Natural killer cell treated with Interleukin-12 subunit alpha and Interleukin-12 subunit beta and Interleukin-15 and Interleukin-18, amount 100 ng/mL, for 72 hours (primary cell): ENCODE results near the gene POMGNT2. TPM values are rescaled to one million over a fixed set of nuclear protein-coding genes. Genes with fewer than 3 reads are reported as not detected.

Experiments
- ATAC-seq, 2 donors: fragments of 150-1000 bp; cut with Tn5 transposase in 1 of 2; sonication (Bioruptor Pico), chemical (Tn5 transposase) in 1 of 2; 2 replicates each; pipeline ENCODE4 v1.10.0; 2021
- DNase-seq: peaks from one replicate; pipeline ENCODE4 v3.0.0; 2022; ENCODE audit warnings: low spot score
- H3K27ac Mint-ChIP-seq, 2 donors: 1 replicate in 1 of 2; 2 replicates in 1 of 2; pipeline ENCODE4 v1.8.0; 2022; ENCODE audit warnings: mixed read lengths in 2 of 2, mild to moderate bottlenecking in 1 of 2, moderate library complexity in 1 of 2
- H3K27me3 Mint-ChIP-seq, 2 donors: 1 replicate in 1 of 2; 2 replicates in 1 of 2; pipeline ENCODE4 v1.8.0; 2022; ENCODE audit warnings: mixed read lengths in 2 of 2
- H3K36me3 Mint-ChIP-seq: one replicate; pipeline ENCODE4 v1.8.0; 2022; ENCODE audit warnings: mixed read lengths
- H3K4me1 Mint-ChIP-seq, 2 donors: 1 replicate in 1 of 2; 2 replicates in 1 of 2; pipeline ENCODE4 v1.8.0; 2022; ENCODE audit warnings: low read depth in 2 of 2, mixed read lengths in 2 of 2, mild to moderate bottlenecking in 1 of 2
- H3K4me3 Mint-ChIP-seq: one replicate; pipeline ENCODE4 v1.8.0; 2022; ENCODE audit warnings: mixed read lengths
- H3K9me3 Mint-ChIP-seq: 2 replicates; pipeline ENCODE4 v1.8.0; 2022; ENCODE audit warnings: mixed read lengths
- total RNA-seq, 2 donors: library from RNA; stranded (reverse); gene quantifications; one replicate each; pipeline ENCODE4 v1.2.3, GENCODE V29; 2022

Gene POMGNT2
- total RNA-seq, result 1 to 10 TPM; 6.2 to 7.4 TPM

- Mint-ChIP-seq H3K4me1 (peaks cover 9 to 12% of the 10 kb centered on the region in 2 donors), H3K27ac (no peak within 1 kb of the TSS), H3K9me3 (no peaks in the 10 kb centered on the region), H3K36me3 (no peaks in the 10 kb centered on the region), H3K27me3 (peaks cover 0 to 2% of the 10 kb centered on the region in 2 donors), H3K4me3 (peak within 1 kb of the TSS; percentile 66)
- DNase-seq (peak; percentile 88), ATAC-seq (peak; percentile 96)
These were observed at the start of gene POMGNT2 for GRCh38 chr3:43105596-43106292. TSS of gene POMGNT2 (minus strand) at chr3:43106079. CDS start at chr3:43081431, 24,648 bp downstream.

GRCh38 chr3:43154980-43155379 is 49.1 kb upstream of the POMGNT2 start:
- peak overlapping the region in 1 of 2 donors; percentile 12 for H3K27ac Mint-ChIP-seq
- H3K27me3 Mint-ChIP-seq, result peaks cover 7 to 18% of the 10 kb centered on the region in 2 donors
- H3K36me3 Mint-ChIP-seq, result no peaks in the 10 kb centered on the region
- no peak for DNase-seq
- no peaks in the 10 kb centered on the region for H3K9me3 Mint-ChIP-seq
- H3K4me1 Mint-ChIP-seq, result peaks cover 0 to 4% of the 10 kb centered on the region in 2 donors
- ATAC-seq, result no peak
- H3K4me3 Mint-ChIP-seq, result no peak overlapping the region

GRCh38 chr3:43153216-43154083 is 47.6 kb upstream of the POMGNT2 start:
- Mint-ChIP-seq H3K27me3 (peaks cover 14 to 23% of the 10 kb centered on the region in 2 donors), H3K4me3 (no peak overlapping the region), H3K4me1 (peaks cover 0 to 4% of the 10 kb centered on the region in 2 donors), H3K36me3 (peaks cover 6% of the 10 kb centered on the region), H3K9me3 (no peaks in the 10 kb centered on the region), H3K27ac (no peak overlapping the region)
- no peak for DNase-seq
- no peak for ATAC-seq

GRCh38 chr3:43152649-43153048 is 46.8 kb upstream of the POMGNT2 start:
- no peak for DNase-seq
- peaks cover 6% of the 10 kb centered on the region for H3K36me3 Mint-ChIP-seq
- peaks cover 0 to 4% of the 10 kb centered on the region in 2 donors for H3K4me1 Mint-ChIP-seq
- H3K27ac Mint-ChIP-seq, result no peak overlapping the region
- no peaks in the 10 kb centered on the region for H3K9me3 Mint-ChIP-seq
- ATAC-seq, result no peak
- H3K4me3 Mint-ChIP-seq, result no peak overlapping the region
- H3K27me3 Mint-ChIP-seq, result peaks cover 14 to 23% of the 10 kb centered on the region in 2 donors

DNA sequence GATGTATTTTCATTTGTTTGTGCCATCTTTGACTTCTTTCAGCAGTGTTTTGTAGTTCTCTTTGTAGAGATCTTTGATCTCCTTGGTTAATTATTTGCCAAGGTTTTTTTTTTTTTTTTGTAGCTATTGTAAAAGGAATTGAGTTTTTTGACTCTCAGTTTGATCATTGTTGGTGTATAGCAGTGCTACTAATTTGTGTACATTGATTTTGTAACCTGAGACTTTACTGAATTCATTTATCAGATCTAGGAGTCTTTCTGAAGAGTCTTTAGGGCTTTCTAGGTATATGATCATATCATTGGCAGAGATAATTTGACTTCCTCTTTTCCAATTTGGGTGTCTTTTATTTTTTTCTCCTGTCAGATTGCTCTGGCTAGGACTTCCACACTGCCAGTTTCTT is 42.2 kb upstream of the POMGNT2 start:
- H3K27ac Mint-ChIP-seq, result no peak overlapping the region
- no peak overlapping the region for H3K4me3 Mint-ChIP-seq
- peaks cover 14 to 21% of the 10 kb centered on the region in 2 donors for H3K27me3 Mint-ChIP-seq
- no peaks in the 10 kb centered on the region for H3K9me3 Mint-ChIP-seq
- ATAC-seq (no peak), DNase-seq (no peak)
- peaks cover 6% of the 10 kb centered on the region for H3K36me3 Mint-ChIP-seq
- no peaks in the 10 kb centered on the region for H3K4me1 Mint-ChIP-seq

GRCh38 chr3:43146599-43146998 is 40.7 kb upstream of the POMGNT2 start:
- no peaks in the 10 kb centered on the region for H3K9me3 Mint-ChIP-seq
- no peak overlapping the region for H3K27ac Mint-ChIP-seq
- peaks cover 8 to 20% of the 10 kb centered on the region in 2 donors for H3K27me3 Mint-ChIP-seq
- H3K36me3 Mint-ChIP-seq, result peaks cover 6% of the 10 kb centered on the region
- H3K4me1 Mint-ChIP-seq, result peaks cover 5 to 8% of the 10 kb centered on the region in 2 donors
- DNase-seq, result no peak
- ATAC-seq, result no peak
- no peak overlapping the region for H3K4me3 Mint-ChIP-seq

DNA sequence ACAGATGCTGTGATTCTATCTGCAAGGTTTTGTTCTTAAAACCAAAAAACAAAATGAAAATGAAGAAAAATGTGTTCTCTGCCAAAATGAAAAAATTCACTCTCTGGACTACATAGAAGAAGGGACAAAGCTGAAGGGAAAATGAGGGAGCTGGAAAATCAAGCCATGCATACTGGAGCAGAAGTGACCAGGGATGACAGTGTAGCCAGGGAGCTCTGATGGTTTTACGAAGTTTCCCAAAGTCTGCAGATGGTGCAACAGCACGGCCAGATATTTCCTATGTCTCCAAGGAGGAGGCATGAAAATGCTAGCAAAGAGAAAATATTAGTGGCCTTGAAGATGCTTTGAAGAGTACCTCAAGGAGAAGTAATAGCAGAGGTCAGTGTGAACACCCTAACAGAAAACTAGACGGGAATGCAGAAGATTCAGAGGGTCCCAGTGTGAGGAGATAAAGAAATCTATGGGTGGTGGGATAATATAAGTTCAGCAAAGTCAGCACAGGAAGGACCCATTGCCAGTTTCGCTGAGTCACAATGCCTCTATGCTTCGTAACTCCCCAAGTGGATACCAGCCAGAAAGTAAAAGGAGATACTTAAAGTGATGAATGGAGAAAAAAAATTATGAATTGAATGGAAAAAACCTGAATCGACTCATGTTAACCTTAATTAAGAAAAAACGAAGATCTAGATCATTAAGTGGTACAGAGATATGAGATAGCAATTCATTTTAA is 39.0 kb upstream of the POMGNT2 start:
- no peak for ATAC-seq
- H3K27me3 Mint-ChIP-seq, result peaks cover 8 to 17% of the 10 kb centered on the region in 2 donors

GRCh38 chr3:43142472-43142871 is 36.6 kb upstream of the POMGNT2 start:
- Mint-ChIP-seq H3K27ac (no peak overlapping the region), H3K4me1 (peaks cover 5 to 8% of the 10 kb centered on the region in 2 donors), H3K36me3 (peaks cover 5% of the 10 kb centered on the region), H3K27me3 (peaks cover 0 to 11% of the 10 kb centered on the region in 2 donors), H3K9me3 (no peaks in the 10 kb centered on the region), H3K4me3 (no peak overlapping the region)
- no peak for ATAC-seq
- no peak for DNase-seq

More for the DNA sequence above, 39.0 kb upstream of the POMGNT2 start:
- Mint-ChIP-seq H3K4me3 (no peak overlapping the region), H3K4me1 (peaks cover 5 to 8% of the 10 kb centered on the region in 2 donors), H3K36me3 (peaks cover 6% of the 10 kb centered on the region), H3K27ac (no peak overlapping the region), H3K9me3 (no peaks in the 10 kb centered on the region)
- DNase-seq, result no peak

DNA sequence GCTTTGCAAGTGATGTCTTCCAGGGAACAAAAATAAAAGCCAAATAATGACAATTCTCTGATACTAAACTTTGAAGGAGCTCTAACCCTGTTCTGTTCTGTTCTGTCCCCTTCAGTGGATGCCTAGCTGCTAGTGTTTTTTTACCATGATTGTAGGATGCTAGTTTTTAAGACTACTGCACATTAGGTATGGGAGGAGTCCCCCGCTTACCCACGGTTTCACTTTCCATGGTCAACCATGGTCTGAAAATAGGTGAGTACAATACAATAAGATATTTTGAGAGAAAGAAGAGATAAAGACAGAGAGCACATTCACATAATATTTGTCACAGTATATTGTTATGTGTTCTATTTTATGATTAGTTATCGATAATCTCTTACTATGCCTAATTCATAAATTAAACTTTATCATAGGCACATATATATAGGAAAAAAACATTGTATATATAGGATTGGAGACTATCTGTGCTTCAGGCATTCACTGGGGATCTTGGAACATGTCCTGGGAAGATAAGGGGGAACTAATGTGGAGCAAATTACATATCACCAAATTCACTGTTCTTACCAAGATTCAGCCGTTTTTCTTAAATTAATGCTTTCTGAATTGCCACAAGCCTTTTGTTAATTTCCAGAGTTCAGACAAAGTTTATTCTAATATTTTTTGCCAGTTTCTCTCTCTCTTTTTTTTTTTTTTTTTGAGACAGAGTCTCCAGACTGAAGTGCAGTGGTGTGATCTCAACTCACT is 32.8 kb upstream of the POMGNT2 start:
- ATAC-seq, result no peak
- Mint-ChIP-seq H3K4me1 (peaks cover 5 to 8% of the 10 kb centered on the region in 2 donors), H3K36me3 (peaks cover 13% of the 10 kb centered on the region), H3K27me3 (peaks cover 0 to 6% of the 10 kb centered on the region in 2 donors), H3K27ac (no peak overlapping the region), H3K4me3 (no peak overlapping the region), H3K9me3 (peaks cover 7% of the 10 kb centered on the region)
- no peak for DNase-seq

DNA sequence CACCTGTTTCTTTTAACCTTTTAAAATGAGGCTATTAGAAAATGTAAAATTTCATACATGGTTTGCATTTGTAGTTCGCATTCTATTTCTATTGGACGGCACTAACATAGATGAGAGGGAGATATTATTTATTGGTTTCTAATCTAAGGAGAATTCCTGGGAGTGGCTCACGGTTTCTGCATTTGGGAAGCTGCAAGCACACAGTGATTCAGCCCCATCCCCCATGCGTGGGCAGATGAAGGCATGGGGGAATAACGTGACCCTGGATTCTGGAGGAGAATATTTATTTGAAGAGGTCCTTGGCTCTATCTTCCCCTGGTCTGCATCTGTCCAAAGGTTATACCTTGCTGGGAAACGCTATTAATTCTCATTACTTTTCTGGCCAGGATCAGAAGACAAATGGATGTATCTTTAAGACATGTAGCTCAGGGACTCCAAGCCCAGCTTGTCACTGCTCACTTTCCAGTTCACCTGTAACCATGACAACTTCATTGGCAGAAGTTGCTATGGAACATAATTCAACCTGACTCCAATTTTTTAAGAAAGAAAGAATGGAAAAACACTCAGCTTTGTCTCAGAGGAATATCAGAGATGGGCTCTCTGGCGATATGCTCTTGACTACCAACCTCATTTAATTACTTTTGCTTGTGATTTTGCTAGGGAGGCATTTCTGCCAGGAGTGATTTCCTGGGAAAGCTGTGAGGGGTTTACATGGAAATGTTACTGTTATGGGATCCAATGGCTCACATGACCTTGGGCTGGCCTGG is 27.2 kb upstream of the POMGNT2 start:
- Mint-ChIP-seq H3K36me3 (peaks cover 12% of the 10 kb centered on the region), H3K4me3 (no peak overlapping the region), H3K27ac (no peak overlapping the region), H3K9me3 (peaks cover 7% of the 10 kb centered on the region), H3K4me1 (no peaks in the 10 kb centered on the region), H3K27me3 (peaks cover 9 to 12% of the 10 kb centered on the region in 2 donors)
- no peak for ATAC-seq
- DNase-seq, result no peak

GRCh38 chr3:43132193-43132592 is 26.3 kb upstream of the POMGNT2 start:
- no peak for DNase-seq
- ATAC-seq, result no peak
- Mint-ChIP-seq H3K27me3 (peaks cover 9 to 12% of the 10 kb centered on the region in 2 donors), H3K27ac (no peak overlapping the region), H3K4me3 (no peak overlapping the region), H3K4me1 (no peaks in the 10 kb centered on the region), H3K36me3 (peaks cover 8% of the 10 kb centered on the region), H3K9me3 (peaks cover 7% of the 10 kb centered on the region)

- Mint-ChIP-seq H3K4me3 (no peak overlapping the region), H3K27ac (no peak overlapping the region), H3K4me1 (no peaks in the 10 kb centered on the region), H3K27me3 (peaks cover 18 to 30% of the 10 kb centered on the region in 2 donors), H3K36me3 (peaks cover 5% of the 10 kb centered on the region), H3K9me3 (no peaks in the 10 kb centered on the region)
- ATAC-seq (no peak), DNase-seq (no peak)
These were observed 22.6 kb upstream of the POMGNT2 start for GRCh38 chr3:43128464-43128863.
